Measurements from ENCODE around the gene PCBP4.

The PCBP4 gene

GRCh38 chr3:51946796-51947195 lies 20.5 kb downstream of the PCBP4 start:
- no peak for ATAC-seq
- TF ChIP-seq TSHZ2 (CRISPR knock-in tag; IDR thresholded peaks at IDR 0.05) (no peak), ZNF565 (CRISPR knock-in tag; conservative IDR thresholded peaks at IDR 0.05; ENCODE audit: low read depth) (no peak), ZNF8 (CRISPR knock-in tag; IDR thresholded peaks at IDR 0.05) (no peak), TCF4 (CRISPR knock-in tag; IDR thresholded peaks at IDR 0.05; ENCODE audit: borderline replicate concordance) (no peak), SNAI2 (CRISPR knock-in tag; IDR thresholded peaks at IDR 0.05) (no peak), POU6F1 (CRISPR knock-in tag; IDR thresholded peaks at IDR 0.05; ENCODE audit: borderline replicate concordance, low read depth) (no peak), ZFP3 (CRISPR knock-in tag; IDR thresholded peaks at IDR 0.05) (no peak), TOX (CRISPR knock-in tag; IDR thresholded peaks at IDR 0.05; ENCODE audit: borderline replicate concordance) (no peak), RARB (CRISPR knock-in tag; IDR thresholded peaks at IDR 0.05) (no peak), GLIS3 (CRISPR knock-in tag; IDR thresholded peaks at IDR 0.05) (no peak), BACH2 (CRISPR knock-in tag; IDR thresholded peaks at IDR 0.05; ENCODE audit: borderline replicate concordance) (no peak), ZFP30 (CRISPR knock-in tag; IDR thresholded peaks at IDR 0.05) (no peak), CSDC2 (CRISPR knock-in tag; IDR thresholded peaks at IDR 0.05) (no peak), OSR1 (CRISPR knock-in tag; IDR thresholded peaks at IDR 0.05) (no peak), ZC3H10 (CRISPR knock-in tag; IDR thresholded peaks at IDR 0.05) (no peak), ZNF70 (CRISPR knock-in tag; IDR thresholded peaks at IDR 0.05) (no peak), ISL1 (CRISPR knock-in tag; IDR thresholded peaks at IDR 0.05) (no peak), ESRRG (CRISPR knock-in tag; IDR thresholded peaks at IDR 0.05) (no peak), ARNTL (CRISPR knock-in tag; IDR thresholded peaks at IDR 0.05; ENCODE audit: borderline replicate concordance, low read depth) (no peak), CREB5 (CRISPR knock-in tag; IDR thresholded peaks at IDR 0.05; ENCODE audit: low read depth) (no peak)

DNA sequence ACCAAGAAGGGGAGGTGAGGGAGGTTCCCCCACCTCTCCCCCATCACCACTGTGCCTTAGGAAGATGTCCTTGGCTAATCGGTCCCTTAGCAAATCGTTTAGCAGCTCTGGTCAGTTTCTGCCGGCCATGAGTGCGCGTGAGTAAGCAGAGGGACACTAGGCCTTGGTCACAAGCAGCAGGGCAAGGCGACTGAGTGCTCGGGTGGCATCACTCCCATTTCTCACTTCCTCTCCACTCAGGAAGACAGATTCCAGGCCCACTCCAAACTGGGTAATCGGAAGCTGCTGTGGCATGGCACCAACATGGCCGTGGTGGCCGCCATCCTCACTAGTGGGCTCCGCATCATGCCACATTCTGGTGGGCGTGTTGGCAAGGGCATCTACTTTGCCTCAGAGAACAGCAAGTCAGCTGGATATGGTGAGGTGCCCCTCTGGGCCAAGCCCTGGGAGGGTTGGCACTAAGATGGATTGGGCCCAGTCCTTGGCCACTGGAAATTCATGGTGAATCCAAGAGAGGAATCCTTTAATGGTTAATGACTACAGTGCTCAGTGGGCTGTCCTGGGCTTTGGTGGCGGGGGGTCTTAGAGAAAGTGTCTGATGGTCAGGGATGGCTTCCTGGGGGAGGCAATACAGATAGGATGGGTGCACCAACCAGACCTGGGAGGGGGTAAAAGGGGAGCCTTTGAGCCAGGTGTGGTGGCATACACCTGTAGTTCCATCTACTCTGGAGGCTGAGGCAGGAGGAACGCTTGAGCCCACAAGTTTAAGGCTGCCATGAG lies 21.1 kb downstream of the PCBP4 start:
- ATAC-seq = no peak
- no peak for TF ChIP-seq RARB (CRISPR knock-in tag; IDR thresholded peaks at IDR 0.05)
- TF ChIP-seq TSHZ2 (CRISPR knock-in tag; IDR thresholded peaks at IDR 0.05) = no peak
- no peak for TF ChIP-seq ESRRG (CRISPR knock-in tag; IDR thresholded peaks at IDR 0.05)
- TF ChIP-seq SNAI2 (CRISPR knock-in tag; IDR thresholded peaks at IDR 0.05) = no peak
- no peak for TF ChIP-seq ZNF70 (CRISPR knock-in tag; IDR thresholded peaks at IDR 0.05)
- TF ChIP-seq POU6F1 (CRISPR knock-in tag; IDR thresholded peaks at IDR 0.05; ENCODE audit: borderline replicate concordance, low read depth) = no peak
- no peak for TF ChIP-seq ZFP3 (CRISPR knock-in tag; IDR thresholded peaks at IDR 0.05)
- TF ChIP-seq TOX (CRISPR knock-in tag; IDR thresholded peaks at IDR 0.05; ENCODE audit: borderline replicate concordance) = no peak
- TF ChIP-seq ARNTL (CRISPR knock-in tag; IDR thresholded peaks at IDR 0.05; ENCODE audit: borderline replicate concordance, low read depth) = no peak

Data from SK-N-SH treated with all-trans-retinoic acid at 6 μM for 48 hours (cell line).